NCI-H82 (cell line): ENCODE data around the gene REPS2.

Source experiments
- DNase-seq: peaks from one replicate; lab custom pipeline; 2025; lab: John Stamatoyannopoulos, UW

The REPS2 gene

DNA sequence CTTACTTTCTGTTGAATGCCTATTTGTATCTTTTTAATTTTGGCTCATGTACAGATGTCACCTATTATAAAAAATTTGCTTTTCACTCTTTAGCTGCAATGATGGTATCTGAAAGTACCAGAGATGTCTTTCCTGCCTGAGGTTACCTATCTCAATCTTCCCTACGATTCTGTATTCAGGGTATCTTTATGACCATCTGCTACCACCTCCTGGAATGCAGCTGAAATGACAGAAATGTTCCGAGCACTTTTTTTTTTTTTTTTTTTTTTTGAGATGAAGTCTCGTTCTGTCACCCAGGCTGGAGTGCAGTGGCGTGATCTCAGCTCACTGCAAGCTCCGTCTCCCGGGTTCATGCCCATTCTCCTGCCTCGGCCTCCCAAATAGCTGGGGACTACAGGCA is 136.4 kb downstream of the REPS2 start:
- DNase-seq, result peak; percentile 76

GRCh38 chrX:17086317-17086716 is 139.9 kb downstream of the REPS2 start:
- no peak for DNase-seq

DNA sequence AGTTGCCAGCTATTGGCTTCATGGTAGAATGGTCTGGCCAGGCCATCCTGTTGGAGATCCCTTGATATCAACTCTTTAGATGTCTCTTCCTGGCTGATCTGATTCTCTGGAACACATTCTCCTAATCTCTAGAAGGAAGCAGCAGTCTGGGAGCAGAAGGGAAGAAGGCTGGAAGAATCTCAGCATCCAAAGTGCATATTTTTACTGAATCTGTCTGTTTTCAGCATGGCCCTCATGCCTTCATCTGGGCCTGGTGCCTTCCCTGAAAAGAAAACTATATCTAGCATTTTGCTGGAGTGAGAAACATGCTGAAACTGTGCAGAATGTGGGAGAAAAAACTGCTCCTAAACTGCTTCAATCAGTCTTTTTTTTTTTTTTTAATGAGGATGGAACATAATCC is 148.7 kb downstream of the REPS2 start:
- DNase-seq, result no peak

DNA sequence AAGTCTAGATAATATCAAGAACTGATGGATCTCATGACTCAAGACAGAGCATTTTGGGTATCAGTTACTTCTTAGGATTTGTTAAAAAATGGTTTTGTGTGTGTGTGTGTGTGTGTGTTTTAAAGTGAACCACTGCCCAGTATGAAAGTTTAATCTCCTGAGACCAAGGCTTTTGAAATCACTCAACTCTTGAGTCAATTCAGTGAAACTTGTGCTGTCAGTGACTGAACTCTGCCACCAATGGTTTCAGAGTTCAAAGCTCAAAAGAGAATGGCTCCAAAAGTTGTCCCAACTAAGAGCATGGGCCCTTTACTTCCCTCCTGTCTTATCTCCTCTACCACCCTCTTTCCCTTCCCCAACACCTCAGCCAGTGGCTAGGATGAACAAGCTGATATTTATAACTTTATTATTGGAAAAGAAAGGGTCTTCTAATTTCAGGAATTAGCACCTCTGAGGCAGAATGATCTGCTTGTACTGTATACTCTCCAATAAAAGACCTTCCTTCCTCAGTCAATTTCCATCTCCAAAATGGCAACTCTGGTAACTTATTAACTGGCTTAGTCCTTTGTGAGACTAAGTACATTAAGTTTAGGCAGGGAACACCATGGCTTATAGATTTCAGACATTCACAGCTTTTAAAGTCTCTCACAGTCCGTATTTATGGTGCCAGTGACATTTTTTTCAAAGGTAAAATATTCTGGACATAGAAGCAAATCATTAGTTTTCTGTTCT is 152.2 kb downstream of the REPS2 start:
- no peak for DNase-seq

- DNase-seq, result no peak
Measured at GRCh38 chrX:17104433-17104832, 158.0 kb downstream of the REPS2 start.

DNA sequence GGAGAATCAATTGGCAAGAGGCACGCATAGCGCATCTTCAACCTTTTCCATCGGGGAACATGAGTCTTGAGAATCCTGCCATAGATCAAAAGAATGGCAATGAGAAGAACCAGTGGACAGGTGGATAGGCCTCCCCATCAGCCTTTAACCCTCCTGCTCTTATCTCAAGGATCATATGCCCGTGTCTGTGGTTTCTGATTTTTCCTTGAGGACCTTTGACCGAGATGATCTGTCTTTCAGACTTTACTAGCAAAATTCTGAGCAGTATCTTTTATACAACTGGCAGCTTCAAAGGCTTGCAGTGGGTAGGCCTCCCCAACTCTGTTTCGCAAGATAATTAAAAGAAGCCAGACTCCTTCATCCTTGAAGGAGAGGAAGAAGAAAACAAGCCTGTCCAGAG is 174.4 kb downstream of the REPS2 start:
- no peak for DNase-seq

DNA sequence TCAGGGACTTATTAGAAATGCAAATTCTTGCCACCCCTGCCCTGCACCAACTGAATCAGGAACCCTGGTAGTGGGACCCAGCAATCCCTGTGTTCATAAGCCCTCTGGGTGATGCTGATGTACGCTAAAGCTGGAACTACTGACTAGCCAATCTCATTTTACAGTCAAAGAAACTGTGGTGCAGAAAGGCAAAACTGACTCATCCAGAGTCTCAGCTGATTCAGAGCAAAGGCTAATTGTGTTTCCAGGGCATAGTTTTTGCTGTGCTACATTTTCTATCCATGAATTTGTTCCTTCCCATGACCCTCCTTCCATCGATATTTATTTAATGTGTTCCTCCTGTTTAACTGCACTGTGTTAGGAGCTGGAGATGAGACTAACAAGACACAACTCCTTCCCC is 207.5 kb downstream of the REPS2 start:
- no peak for DNase-seq

DNA sequence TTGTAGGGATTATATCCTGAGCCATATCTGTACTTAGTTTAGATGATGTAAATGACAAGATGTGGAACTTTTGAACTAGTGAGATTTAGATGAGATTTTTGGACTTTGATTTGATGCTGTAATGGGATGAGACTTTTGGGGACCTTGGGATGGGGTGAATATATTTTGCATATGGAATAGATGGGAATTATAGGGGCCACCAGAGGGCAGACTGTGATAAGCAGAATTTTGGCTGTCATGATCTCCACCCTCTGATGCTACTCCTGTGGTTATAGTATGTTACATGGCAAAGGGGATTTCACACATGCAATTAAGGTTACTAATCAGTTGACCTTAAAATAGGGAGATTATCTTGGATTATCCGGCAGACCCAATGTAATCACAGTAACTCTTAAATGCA is 214.5 kb downstream of the REPS2 start:
- peak; percentile 46 for DNase-seq

- DNase-seq, result no peak
Measured at GRCh38 chrX:17161991-17162390, 215.5 kb downstream of the REPS2 start.

GRCh38 chrX:17164079-17164478 is 217.6 kb downstream of the REPS2 start:
- no peak for DNase-seq

- DNase-seq, result no peak
Measured at GRCh38 chrX:17164941-17165340, 218.5 kb downstream of the REPS2 start.

- no peak for DNase-seq
Measured at GRCh38 chrX:17167915-17168314, 221.5 kb downstream of the REPS2 start.

DNA sequence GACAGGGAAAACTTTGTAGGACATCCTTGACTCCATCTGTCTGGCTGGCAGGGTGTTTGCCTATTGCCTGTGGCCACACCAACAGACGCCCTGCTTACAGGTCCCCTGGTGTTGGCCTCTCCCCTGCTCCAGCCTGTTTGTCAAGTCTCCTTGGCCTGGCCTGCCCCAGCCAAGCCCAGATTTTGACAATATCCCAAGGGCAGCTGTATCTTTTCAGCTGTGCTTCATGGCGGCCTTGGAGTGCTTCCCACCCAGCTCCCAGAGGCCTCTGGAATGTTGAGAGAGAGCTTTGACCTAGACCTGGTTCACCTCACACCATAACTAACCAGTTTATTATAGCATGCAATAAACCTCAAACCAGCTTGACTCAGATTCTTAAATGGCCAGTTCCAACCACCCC is 224.5 kb downstream of the REPS2 start:
- DNase-seq, result no peak

DNA sequence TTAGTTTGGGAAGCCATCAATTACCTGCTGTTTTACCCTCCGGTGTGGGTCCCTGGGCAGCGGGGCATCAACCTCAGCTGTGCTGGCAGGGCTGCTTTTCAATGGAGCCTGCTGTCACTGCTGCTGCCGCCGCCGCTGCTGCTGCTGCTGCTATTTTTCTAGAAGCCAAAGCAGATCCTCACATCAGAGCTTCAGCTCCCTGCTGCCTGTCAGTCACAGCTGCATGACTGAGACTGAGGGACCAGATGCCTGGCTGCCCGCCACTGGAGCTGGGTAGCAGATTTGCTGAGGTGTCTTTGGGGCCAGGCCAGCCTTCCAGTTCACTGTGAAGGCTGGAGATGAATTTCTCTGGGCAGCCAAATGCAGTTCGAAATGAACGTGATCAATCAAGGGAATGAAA is 228.2 kb downstream of the REPS2 start:
- no peak for DNase-seq

DNA sequence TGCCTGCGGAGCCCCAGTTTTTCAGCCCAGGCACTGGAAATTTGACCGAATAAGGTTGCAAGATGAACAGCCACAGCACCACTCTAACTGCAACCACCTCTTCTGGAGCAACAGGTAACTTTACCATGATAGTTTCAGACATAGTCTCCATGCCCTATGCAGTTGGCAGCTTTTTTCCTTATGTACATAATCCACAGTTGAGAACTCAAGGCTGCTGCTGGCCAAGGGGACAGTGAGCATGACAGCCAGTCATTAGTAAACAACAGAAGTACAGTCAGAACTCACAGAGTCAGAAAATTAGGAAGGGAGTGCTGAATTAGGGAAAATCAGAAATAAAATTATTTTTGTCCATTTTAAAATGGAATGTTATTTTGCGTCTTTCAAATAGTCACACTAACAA is 235.9 kb downstream of the REPS2 start:
- no peak for DNase-seq

GRCh38 chrX:17183566-17183965 is 237.1 kb downstream of the REPS2 start:
- DNase-seq, result no peak

- DNase-seq, result no peak
Measured at GRCh38 chrX:17185431-17185830, 239.0 kb downstream of the REPS2 start.

DNA sequence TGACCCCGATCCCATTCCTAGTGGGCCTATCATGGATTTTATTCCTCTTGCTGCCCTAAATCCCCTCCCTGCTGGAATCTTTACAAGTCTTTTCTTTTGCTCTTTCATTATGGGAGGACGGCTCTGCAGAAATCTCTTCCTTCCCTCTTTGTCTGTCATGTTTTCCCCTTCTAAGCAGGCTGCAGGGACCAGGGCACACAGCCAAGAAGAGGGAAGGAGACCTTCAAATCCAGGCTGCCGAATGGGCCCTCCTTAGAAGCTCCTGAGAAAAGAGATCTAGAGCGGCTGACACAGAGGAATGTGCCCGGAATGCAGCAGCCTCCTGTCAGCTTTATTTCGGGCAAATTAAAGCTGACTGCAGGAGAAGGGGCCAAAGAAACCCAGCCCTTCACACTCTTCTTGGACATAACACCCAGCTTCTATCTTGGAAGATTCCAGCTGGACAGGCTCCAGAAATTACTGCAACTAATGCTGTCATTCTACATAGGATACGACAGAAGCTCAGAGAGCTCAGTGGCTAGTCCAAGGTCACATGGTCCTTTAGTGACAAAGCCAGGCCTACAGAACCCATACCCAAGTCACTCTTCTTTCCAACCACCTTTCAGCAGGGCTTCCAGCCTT is 240.8 kb downstream of the REPS2 start:
- DNase-seq, result no peak

- no peak for DNase-seq
Measured at GRCh38 chrX:17192106-17192505, 245.6 kb downstream of the REPS2 start.
